GM19395 (cell line): ENCODE measurements around the gene SPSB3.

ENCODE experiments used
- ATAC-seq: cut with Tn5 transposase; IDR thresholded peaks from one replicate; pipeline ENCODE4 v1.9.1; 2021; ENCODE audit warnings: mild to moderate bottlenecking, moderate library complexity; ENCODE audit not compliant: unreplicated experiment

SPSB3 gene

DNA sequence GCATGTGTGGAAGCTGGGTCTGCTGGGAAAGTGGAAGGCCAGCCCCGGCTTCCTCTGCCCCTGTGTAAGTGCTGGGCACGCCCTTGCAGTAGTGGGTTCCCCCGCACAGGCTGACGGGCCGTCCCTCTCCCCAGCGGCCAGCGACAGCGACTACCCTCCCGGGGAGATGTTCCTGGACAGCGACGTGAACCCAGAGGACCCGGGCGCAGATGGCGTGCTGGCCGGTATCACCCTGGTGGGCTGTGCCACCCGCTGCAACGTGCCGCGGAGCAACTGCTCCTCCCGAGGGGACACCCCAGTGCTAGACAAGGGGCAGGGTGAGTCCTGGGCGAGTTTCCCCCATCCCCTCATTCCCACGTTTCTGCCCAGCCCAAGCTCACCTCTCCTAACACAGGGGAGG lies 16.5 kb downstream of the SPSB3 start:
- ATAC-seq: no peak

DNA sequence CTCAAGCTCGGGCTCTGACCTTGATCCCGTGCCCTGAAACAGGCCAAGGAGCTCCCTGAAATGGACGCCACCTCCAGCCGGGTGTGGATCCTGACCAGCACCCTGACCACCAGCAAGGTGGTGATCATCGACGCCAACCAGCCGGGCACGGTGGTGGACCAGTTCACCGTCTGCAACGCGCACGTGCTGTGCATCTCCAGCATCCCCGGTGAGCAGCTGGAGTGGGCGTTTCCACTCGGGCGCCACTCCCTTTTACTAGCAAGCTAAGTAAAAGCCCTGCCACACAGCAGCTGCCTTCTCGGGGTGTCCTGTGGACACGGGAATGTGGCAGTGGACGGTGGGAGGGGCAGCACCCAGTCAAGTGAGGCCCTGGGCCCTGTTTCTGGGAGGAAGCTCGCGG lies 17.4 kb downstream of the SPSB3 start:
- ATAC-seq: no peak

GRCh38 chr16:1763521-1764511 lies 18.6 kb downstream of the SPSB3 start:
- ATAC-seq: no peak

DNA sequence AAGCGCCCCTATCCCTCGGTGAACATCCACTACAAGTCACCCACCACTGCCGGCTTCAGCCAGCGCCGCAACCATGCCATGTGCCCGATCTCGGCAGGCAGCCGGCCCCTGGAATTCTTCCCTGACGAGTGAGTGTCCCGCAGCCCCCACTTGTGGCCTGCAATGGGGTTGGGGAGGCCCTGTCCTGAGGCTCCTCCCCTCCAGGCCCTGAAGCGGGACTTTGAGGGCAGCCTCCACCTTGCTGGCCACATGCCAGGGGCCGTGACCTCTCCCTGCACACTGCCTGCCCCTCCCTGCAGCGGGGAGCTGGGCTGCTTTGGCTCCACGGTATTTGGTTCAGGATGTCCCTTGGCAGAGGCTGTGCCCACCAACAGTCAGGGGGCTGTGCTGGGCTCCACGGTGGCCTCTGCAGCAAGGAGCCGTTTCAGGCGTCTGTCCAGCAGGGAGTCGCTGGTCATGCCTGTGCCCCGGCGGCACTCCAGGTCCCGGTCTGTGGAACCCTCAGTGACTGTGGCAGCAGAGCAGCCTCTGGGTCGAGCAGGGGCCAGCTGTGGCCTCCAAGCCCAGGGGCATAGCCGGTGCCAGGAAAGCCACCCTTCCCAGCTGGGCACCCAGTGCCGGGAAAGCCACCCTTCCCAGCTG lies 19.4 kb downstream of the SPSB3 start:
- no peak for ATAC-seq

- ATAC-seq: no peak
Observed at GRCh38 chr16:1762196-1762878, 20.0 kb downstream of the SPSB3 start.

- no peak for ATAC-seq
Observed at GRCh38 chr16:1761751-1762150, 20.6 kb downstream of the SPSB3 start.

GRCh38 chr16:1760911-1761310 lies 21.5 kb downstream of the SPSB3 start:
- no peak for ATAC-seq

DNA sequence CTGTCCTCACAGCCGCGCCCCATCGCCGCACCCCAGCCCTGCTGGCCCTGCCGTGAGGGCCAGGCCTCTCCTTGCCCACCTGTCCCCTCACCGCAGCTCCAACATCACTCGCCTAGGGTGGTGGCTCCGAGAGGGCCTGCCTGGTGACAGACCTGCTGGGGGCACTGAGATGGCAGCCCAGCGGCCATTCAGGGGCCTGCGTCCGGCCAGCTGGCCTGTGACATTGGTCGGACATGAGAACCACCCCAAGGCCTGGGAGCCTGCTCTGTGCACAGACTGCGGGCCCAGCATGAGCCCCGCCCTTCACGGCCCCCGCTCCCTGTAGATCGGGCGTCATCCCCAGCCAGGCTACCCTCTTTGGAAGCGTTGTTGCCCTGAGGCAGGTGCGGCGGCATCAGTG lies 22.9 kb downstream of the SPSB3 start:
- no peak for ATAC-seq

DNA sequence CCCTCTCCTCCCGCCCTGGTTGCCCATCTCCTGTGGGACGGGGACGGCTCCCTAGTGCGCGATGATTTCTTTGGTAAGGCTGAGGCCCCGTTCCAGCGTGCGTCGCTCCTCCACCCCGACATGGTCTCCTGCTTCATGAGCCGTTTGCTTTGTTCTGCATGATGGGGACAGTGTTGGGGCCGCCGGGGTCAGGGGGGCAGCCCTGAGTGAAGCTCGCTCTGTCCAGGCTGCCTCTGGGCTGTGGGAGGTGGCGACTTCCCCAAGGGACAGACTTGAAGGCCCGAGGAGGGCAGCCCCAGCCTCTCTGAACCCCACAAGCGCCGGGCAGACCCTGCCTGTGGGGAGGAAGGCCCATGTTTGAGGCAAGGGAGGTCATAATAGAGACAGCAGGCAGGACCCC lies 23.4 kb downstream of the SPSB3 start:
- ATAC-seq: no peak

DNA sequence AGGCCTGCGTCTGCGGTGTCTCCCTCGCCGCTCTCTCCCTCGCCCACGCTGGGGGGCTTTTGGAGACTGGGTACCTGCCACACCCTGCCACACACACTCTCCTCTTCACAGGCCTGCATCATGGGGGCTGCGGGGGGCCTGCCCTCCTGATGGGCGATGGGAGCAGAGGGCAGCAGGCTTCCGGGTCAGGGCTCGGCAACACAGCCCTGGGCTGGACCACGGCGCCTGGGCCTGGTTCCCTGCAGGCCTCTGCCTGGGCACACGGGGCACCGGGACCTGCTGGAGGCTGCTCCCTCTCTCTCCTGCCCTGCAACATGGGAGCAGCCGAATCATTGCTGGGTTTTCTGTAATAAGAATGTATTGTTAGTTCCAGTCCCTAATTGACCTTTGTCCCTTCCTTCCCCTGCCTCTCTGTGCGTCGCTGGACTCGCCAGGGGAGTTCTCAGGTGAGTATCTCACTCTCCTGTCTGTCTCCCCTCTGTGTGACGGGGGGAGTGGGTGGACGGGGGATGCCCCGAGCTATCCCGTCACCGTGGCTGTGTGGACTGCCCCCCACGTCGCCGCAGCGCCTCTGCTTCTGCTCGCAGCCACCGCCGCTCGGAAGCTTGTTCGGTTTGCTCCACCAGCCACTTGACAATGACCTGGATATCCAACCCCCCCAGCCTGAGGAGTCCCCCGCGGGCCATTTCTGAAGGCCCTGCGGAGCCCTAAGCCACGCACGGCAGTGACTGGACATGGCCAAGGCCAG lies 24.5 kb downstream of the SPSB3 start:
- ATAC-seq: no peak

DNA sequence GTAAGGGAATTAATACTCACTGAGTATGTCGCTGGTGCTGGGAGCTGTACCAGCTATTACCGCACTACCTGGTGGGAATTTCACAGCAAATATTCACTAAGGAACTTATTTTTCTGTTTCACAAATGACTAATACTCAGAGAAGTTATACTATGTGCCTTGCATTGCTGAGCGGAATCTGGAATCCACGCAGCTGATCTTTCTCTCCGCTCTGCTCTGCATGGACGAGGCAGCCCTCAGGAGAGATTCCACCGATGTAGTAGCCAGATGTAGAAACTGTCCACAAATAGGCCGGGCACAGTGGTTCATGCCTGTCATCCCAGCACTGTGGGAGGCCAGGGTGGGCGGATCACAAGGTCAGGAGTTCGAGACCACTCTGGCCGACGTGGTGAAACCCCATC lies 28.2 kb downstream of the SPSB3 start:
- no peak for ATAC-seq

DNA sequence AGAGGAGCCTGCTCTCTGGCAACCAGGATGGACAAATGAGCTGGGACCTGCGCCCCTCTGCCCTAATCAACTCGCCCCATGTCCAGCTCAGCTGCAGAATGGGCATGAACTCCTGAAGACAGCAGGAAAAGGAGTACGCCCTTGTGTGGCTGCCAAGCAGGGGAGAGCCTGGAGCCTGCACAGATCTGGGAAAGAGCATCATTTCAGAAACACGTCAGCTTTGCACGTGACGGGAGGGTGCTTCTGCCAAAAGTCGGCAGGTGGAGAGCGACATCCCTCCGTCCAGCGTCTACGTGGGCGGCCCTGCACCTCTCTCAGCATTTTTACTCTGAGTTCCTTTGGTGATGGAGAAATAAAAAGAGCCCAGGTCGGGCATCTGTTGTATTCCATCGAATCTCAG lies 29.5 kb downstream of the SPSB3 start:
- no peak for ATAC-seq

DNA sequence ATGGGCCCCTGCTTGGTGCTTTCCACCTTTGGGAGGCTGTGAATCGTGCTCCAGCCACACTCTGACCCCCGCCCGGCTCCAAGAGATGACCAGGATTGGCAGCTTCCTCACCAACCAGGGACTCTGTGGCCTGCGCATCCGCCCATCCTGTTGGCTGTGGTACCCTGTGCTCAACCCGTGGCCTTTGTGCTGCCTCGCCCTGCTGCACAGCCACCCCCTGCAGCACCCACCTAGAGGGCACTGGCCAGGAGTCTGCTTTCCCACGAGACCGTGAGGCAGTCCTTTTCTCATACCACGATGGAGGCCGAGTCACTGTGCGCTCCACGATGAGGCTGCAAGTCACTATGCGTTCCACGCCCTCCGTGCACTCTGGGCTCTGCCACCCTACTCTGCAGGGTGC lies 30.4 kb downstream of the SPSB3 start:
- no peak for ATAC-seq

GRCh38 chr16:1749152-1750117 lies 32.9 kb downstream of the SPSB3 start:
- no peak for ATAC-seq

GRCh38 chr16:1747934-1748333 lies 34.4 kb downstream of the SPSB3 start:
- ATAC-seq: no peak

- ATAC-seq: no peak
Observed at GRCh38 chr16:1746693-1747195, 35.6 kb downstream of the SPSB3 start.

GRCh38 chr16:1745900-1746692 lies 36.3 kb downstream of the SPSB3 start:
- no peak for ATAC-seq

GRCh38 chr16:1745181-1745899 lies 37.0 kb downstream of the SPSB3 start:
- no peak for ATAC-seq
